Raji (cell line): ENCODE data around the gene ZC3H14.
A peak's percentile ranks its signal among the peaks of the same experiment; 100 is the strongest.

Experiments used
- POLR2A ChIP-seq: IDR thresholded peaks from 2 replicates; pipeline ENCODE4 v1.6.1; 2011; ENCODE audit warnings: low read depth, low read length, control low read depth; ENCODE audit not compliant: insufficient read depth

Gene ZC3H14

GRCh38 chr14:88562831-88563686 is at the start of gene ZC3H14:
Gene ZC3H14, plus strand, starts transcription at chr14:88563037. Its CDS starts 97 bp downstream, at chr14:88563134.
- peak; percentile 85 for TF ChIP-seq POLR2A

GRCh38 chr14:88515499-88516221 is 47.2 kb upstream of the ZC3H14 start:
- no peak for TF ChIP-seq POLR2A

- TF ChIP-seq POLR2A = no peak
Observed at GRCh38 chr14:88516861-88517357, 45.9 kb upstream of the ZC3H14 start.

- TF ChIP-seq POLR2A = no peak
Observed at GRCh38 chr14:88518592-88519512, 44.0 kb upstream of the ZC3H14 start.

- no peak for TF ChIP-seq POLR2A
Observed at GRCh38 chr14:88519907-88520306, 42.9 kb upstream of the ZC3H14 start.

GRCh38 chr14:88521818-88522217 is 41.0 kb upstream of the ZC3H14 start:
- no peak for TF ChIP-seq POLR2A

- TF ChIP-seq POLR2A = no peak
Observed at GRCh38 chr14:88522393-88522792, 40.4 kb upstream of the ZC3H14 start.

- no peak for TF ChIP-seq POLR2A
Observed at GRCh38 chr14:88533064-88533602, 29.7 kb upstream of the ZC3H14 start.

- TF ChIP-seq POLR2A = no peak
Observed at GRCh38 chr14:88535149-88535548, 27.7 kb upstream of the ZC3H14 start.

GRCh38 chr14:88535813-88536212 is 27.0 kb upstream of the ZC3H14 start:
- no peak for TF ChIP-seq POLR2A

- no peak for TF ChIP-seq POLR2A
Observed at GRCh38 chr14:88541324-88541723, 21.5 kb upstream of the ZC3H14 start.

- no peak for TF ChIP-seq POLR2A
Observed at GRCh38 chr14:88542857-88543795, 19.7 kb upstream of the ZC3H14 start.

GRCh38 chr14:88545256-88545655 is 17.6 kb upstream of the ZC3H14 start:
- TF ChIP-seq POLR2A = no peak
